Ammon's horn (tissue), 1 donor: ENCODE measurements around the gene USP2.
A peak's percentile ranks its signal among the peaks of the same experiment; 100 is the strongest.

Experiments
- DNase-seq: peaks from one replicate; pipeline ENCODE4 v3.0.0-alpha.2; 2016; ENCODE audit warnings: low spot score

The USP2 gene

GRCh38 chr11:119363081-119363850 is 18.2 kb downstream of the USP2 start:
- no peak for DNase-seq

GRCh38 chr11:119362741-119363080 is 18.8 kb downstream of the USP2 start:
- no peak for DNase-seq

DNA sequence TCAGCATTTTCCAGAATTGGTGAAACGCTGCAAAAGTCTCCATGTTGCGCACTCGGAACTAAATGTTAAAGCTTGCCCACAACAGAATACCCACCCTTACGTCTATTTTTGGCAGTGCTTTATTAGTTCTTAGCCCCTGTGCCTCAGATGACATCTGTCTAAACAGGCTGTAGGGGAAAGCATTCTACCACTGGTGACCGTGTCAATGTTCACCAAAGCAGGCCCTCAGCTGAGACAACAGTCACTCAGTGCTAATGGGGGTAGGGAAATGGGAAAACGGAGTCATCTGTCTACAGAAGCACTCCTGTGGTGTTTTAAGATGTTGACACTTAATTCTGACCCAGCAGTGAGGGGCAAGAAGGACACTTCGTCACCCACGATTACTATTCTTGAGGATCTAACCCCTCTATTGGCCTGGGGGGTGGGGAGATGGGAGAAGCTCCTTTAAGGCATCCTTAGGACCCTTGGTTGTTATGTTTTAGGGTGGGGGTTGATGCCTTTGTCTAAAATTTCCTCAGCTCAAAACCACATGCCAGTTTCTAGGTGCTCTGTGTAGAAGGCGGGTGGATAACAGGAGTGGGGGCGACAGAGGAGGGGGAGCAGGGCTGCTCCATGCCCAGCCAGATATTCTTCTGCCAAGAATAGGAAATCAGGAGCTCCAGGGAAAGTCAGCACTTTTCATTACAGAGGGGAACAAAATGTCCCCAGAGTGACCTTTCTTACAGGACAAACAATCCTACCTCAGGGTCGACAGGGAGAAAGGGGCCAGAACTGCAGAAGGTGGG is 19.4 kb downstream of the USP2 start:
- DNase-seq = no peak

GRCh38 chr11:119361056-119361787 is 20.3 kb downstream of the USP2 start:
- no peak for DNase-seq

GRCh38 chr11:119359365-119360214 is 21.9 kb downstream of the USP2 start:
- no peak for DNase-seq

DNA sequence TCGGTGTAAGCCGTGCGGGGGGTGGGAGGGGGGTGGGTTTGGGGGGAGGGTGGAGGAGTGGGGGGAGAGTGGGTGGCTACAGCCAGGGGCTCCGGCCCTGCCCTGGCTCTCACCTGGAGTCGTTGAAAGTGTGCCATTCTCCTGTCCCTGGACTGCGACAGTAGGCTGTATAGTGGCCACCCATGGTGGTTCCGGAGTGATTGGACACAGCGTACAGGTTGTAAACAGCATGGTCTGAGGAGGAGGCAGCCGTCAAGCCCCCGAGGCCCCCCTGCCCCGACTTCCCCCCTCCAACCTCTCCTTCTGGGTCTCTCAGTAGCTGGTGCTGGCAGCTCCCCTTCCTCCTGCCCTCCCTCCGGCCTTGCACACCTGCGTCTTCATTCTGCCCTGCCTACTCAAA is 24.4 kb downstream of the USP2 start:
- no peak for DNase-seq

GRCh38 chr11:119356349-119357031 is 25.0 kb downstream of the USP2 start:
- DNase-seq = peak; percentile 84

DNA sequence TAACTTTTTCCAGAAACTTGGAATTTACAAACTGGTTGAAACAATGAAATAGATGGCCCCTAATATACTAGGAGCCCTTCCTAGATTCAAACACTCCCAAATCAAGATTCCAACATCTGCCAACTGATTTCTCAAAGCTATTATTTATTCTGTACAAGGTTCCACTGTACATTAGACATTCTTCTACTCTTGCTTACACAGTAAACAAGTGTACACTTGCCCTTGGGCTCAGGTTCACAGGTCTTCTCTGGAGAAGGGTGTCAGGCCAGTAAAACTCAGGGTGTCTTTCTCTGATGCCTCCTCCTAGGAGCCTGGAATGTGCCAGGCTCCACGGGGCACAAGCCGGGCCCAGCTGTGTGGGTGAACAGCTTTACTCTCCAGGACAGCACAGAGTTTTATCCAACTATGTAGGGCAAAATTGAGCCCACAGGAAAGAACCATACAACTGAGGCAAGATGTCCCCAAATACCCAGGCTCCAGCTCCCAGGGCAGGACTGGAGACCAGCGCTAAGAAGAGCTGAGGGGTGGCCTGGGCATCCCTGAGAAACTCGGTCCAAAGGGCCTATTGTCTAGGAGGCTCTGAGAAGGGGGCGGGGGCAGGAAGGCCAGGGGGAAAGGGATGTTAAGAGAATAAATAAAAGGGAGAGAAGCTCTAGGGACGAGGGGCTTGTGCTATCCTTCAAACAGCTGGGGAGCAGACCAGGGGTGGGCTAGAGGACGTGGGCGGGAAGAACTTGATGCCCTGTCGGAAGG is 26.2 kb downstream of the USP2 start:
- no peak for DNase-seq

- no peak for DNase-seq
Measured at GRCh38 chr11:119352857-119353260, 28.6 kb downstream of the USP2 start.

DNA sequence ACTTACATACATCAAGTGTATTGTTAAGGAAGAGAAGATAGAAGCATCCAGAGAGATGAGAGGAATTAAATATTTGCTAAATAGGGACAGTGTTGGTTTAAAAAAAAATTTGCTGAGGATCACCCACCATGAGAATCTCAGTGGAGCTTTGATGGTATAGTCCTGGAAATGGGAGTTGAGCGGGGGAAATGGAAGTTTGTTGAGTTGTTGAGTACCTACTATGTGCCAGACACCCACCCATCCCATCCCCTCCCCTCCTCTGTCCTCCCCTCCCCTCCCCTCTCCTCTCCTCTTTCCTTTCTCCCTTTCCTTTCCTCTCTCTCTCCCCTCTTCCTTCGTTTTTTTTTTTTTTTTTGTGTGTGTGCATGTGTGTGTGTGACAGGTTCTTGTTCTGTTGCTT is 30.3 kb downstream of the USP2 start:
- no peak for DNase-seq

GRCh38 chr11:119350302-119350701 is 31.2 kb downstream of the USP2 start:
- DNase-seq = no peak

- DNase-seq = no peak
Measured at GRCh38 chr11:119347940-119348605, 33.4 kb downstream of the USP2 start.

DNA sequence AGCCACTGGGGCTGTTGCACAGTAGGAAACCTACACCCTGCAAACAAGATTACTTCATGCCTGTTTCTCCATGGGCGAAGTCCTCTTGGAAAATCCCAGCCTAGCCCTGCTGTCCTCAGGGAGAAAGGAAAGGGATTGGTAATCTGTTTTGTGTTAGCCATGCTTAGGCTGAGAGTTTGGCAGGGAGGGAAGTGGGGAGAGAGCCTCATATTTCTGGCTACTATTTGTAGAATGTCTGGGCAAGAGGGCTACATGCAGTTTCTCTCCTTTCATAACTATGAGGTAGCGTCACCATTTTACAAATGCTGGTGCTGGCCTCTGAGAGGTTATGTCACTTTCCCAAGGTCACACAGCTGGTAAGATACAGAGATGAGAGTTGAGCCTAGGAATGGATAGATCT is 34.2 kb downstream of the USP2 start:
- DNase-seq = no peak

DNA sequence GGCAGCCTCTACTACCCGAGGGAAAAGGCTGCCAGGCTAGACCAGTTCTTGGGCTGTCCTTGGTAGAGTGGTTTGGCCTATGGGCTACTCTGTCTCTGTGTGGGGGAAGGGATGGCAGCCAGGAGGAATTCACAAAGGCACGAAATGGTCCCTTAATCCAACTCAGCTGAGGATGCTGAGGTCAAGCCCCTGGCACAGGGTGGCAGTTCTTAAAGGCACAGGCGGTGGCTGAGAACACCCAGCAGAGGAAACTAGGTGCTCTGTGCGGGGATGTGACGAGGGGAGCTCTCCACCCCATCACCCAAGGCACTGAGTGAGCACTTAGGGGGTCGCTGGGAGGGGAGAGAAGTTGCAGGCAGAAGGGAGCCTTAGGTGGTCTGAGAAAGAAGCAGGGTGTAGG is 34.9 kb downstream of the USP2 start, which contains the start of gene MFRP:
Gene MFRP, minus strand, starts transcription at position 101 of the 400 bp plus-strand sequence. CDS start 192 bp downstream, outside the sequence.
- DNase-seq = no peak

- no peak for DNase-seq
Measured at GRCh38 chr11:119345685-119346084, 35.8 kb downstream of the USP2 start.

- DNase-seq = no peak
Measured at GRCh38 chr11:119344291-119345010, 37.0 kb downstream of the USP2 start.

DNA sequence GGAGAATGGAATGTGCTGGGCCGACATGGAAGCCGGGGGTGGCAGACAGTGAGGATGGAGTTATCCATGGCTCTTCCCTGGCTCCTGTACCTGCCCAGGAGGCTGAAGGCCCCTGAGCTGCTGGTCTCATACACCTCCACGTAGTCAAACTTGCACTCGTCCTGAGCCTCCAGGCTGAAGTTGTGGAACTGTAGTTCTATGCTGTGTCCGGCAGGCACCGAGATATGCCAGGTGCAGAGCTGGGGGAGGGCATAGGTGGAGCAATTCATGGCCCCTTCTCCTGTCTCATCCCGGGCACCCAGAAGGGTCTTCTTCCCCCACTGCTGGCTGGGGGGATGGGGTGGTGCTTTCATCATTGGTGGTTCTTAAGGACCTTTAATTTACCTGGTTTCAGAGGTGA is 37.8 kb downstream of the USP2 start:
- DNase-seq = no peak

DNA sequence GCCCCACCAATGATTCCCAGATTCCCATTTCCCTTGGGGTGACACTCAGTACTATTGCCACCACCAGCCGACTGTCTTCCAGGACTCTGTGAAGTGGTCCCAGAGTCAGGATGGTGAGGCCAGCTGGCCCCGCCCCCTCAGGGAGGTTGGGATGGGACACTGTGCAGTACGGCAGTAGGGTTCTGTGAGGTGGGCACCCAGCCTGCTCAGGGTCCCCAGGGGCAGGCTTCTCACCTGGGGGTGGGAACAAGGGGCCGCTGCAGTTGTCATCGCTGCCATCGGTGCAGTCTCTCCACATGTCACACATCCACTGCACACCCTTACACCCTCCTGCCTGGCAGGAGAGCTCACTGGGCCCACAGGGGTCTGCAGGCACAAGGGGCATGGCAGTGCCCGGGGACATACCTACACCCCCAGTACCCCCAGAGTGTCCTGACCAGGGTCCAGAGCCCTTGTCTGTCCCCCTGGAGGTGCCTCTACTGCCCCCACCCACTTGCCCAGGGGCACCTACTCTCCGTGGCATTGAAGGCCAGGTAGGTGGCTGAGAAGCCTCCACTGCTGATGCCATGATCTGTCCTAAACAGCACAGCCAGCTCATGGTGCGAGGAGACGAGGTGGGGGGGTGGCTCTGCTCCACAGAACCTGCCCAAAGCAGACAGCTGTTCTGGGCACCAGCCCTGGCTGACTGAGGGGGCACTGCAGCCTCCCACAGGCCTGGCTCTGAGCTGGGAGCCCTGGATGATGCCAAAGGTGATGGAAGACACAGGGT is 38.9 kb downstream of the USP2 start:
- DNase-seq = no peak

- no peak for DNase-seq
Measured at GRCh38 chr11:119342023-119342300, 39.5 kb downstream of the USP2 start.
